Fibroblast of lung (primary cell): ENCODE results near the gene KCNIP1. TPM values are rescaled to one million over a fixed set of nuclear protein-coding genes. Genes with fewer than 3 reads are reported as not detected.
A peak's percentile ranks its signal among the peaks of the same experiment; 100 is the strongest.

Experiments
- DNase-seq, 2 donors: peaks; one replicate each; pipeline versions ENCODE4 v3.0.0 to v3.0.0-alpha.2; 2010; ENCODE audit warnings: low read depth in 2 of 2
- H2AFZ ChIP-seq: 2 replicates; pipeline ENCODE4 v1.5.1; 2012; ENCODE audit warnings: low read length, control low read depth, inconsistent platforms
- H3K27ac ChIP-seq: 2 replicates; pipeline ENCODE4 v1.5.1; 2011; ENCODE audit warnings: low read length, control low read depth; ENCODE audit not compliant: insufficient read depth
- H3K27me3 ChIP-seq: 2 replicates; pipeline ENCODE4 v1.5.1; 2011; ENCODE audit warnings: mild to moderate bottlenecking, low read length; ENCODE audit not compliant: control insufficient read depth, insufficient read depth
- H3K36me3 ChIP-seq: 2 replicates; pipeline ENCODE4 v1.5.1; 2011; ENCODE audit warnings: low read length; ENCODE audit not compliant: control insufficient read depth, insufficient read depth
- H3K4me1 ChIP-seq: 2 replicates; pipeline ENCODE4 v1.5.1; 2011; ENCODE audit warnings: low read length; ENCODE audit not compliant: control insufficient read depth, insufficient read depth; ENCODE audit errors: extremely low read depth
- H3K4me2 ChIP-seq: 2 replicates; pipeline ENCODE4 v1.5.1; 2011; ENCODE audit warnings: low read length, control low read depth; ENCODE audit not compliant: insufficient read depth; ENCODE audit errors: extremely low read depth
- H3K4me3 ChIP-seq, 4 experiments: fragments of 200-600 bp in 1 of 4; sonication (generic) in 1 of 4; replicated peaks in 1 of 4; 2 replicates each; pipeline ENCODE4 v1.5.1; 2011 to 2016; ENCODE audit warnings: low read length in 4 of 4, low read depth in 3 of 4, mild to moderate bottlenecking in 3 of 4, control low read depth in 2 of 4, inconsistent platforms in 1 of 4, mixed read lengths in 1 of 4; ENCODE audit not compliant: insufficient read depth in 1 of 4; ENCODE audit errors: control extremely low read depth in 1 of 4
- H3K79me2 ChIP-seq: 2 replicates; pipeline ENCODE4 v1.5.1; 2012; ENCODE audit warnings: mild to moderate bottlenecking, low read length, inconsistent platforms; ENCODE audit not compliant: control insufficient read depth, insufficient read depth
- H3K9ac ChIP-seq: 2 replicates; pipeline ENCODE4 v1.5.1; 2011; ENCODE audit warnings: mild to moderate bottlenecking, low read length, control low read depth; ENCODE audit not compliant: insufficient read depth
- H3K9me3 ChIP-seq: 2 replicates; pipeline ENCODE4 v1.5.1; 2012; ENCODE audit warnings: low read depth, low read length; ENCODE audit not compliant: control insufficient read depth, insufficient read depth
- H4K20me1 ChIP-seq: 2 replicates; pipeline ENCODE4 v1.5.1; 2011; ENCODE audit warnings: low read length; ENCODE audit not compliant: control insufficient read depth, insufficient read depth; ENCODE audit errors: extremely low read depth
- EZH2 ChIP-seq: IDR thresholded peaks from 2 replicates; pipeline ENCODE4 v1.5.1; 2012; ENCODE audit warnings: low read length, control low read depth, mild to moderate bottlenecking; ENCODE audit errors: missing control alignments
- polyA plus RNA-seq, 2 donors: library from polyadenylated mRNA; depleted of rRNA in 1 of 2; stranded (reverse) in 1 of 2; unstranded in 1 of 2; fragments of >200 nt; gene quantifications; 2 replicates each; pipeline ENCODE4 v1.2.1, GENCODE V29; 2011 to 2012; ENCODE audit warnings: missing spikeins in 1 of 2
- total RNA-seq: library from RNA; depleted of rRNA; stranded (reverse); fragments of >200 nt; gene quantifications from 2 replicates; pipeline ENCODE4 v1.2.1, GENCODE V29; 2014
- TF ChIP-seq, protein P1 (sequence below), 2 donors: IDR thresholded peaks in 1 of 2; conservative IDR thresholded peaks in 1 of 2; 1 replicate in 1 of 2; 2 replicates in 1 of 2; pipeline ENCODE4 v1.5.1; 2011 to 2012; ENCODE audit warnings: low read length in 2 of 2, control low read depth in 1 of 2, inconsistent platforms in 1 of 2, low read depth in 1 of 2, mild to moderate bottlenecking in 1 of 2

Gene KCNIP1
- total and polyA plus RNA-seq, 2 donors (not counting 1 experiment from before 2014, with no cell fraction given) = not detected

DNA sequence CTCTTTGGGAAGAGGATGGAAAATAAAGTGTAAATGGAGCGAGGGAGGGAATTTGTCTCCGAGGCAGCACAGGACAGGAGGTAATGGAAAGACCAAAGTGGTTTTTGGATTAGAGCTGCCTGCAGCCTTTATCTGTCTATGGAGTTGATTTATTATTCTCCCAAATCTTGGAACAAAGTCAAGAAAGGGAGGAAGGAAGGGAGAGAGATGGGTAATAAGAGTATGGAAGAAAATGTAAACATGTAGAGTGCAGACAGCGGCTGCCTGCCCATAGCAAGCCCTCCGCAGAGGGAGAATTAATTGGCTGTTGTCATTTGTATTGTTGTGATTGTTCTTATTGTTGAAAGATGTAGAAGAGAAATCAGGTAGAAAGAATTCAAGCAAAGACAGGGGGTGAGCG lies 15.7 kb downstream of the KCNIP1 start:
- Histone ChIP-seq H3K9me3 (no peaks in the 10 kb centered on the region), H3K79me2 (no peaks in the 10 kb centered on the region), H3K27ac (no peak overlapping the region), H3K4me2 (no peak overlapping the region), H2AFZ (no peak overlapping the region), H3K27me3 (no peaks in the 10 kb centered on the region), H4K20me1 (no peaks in the 10 kb centered on the region), H3K36me3 (no peaks in the 10 kb centered on the region), H3K9ac (no peak overlapping the region), H3K4me3 (no peak overlapping the region), H3K4me1 (no peaks in the 10 kb centered on the region)
- no peak for TF ChIP-seq EZH2
- TF ChIP-seq, protein P1, sequence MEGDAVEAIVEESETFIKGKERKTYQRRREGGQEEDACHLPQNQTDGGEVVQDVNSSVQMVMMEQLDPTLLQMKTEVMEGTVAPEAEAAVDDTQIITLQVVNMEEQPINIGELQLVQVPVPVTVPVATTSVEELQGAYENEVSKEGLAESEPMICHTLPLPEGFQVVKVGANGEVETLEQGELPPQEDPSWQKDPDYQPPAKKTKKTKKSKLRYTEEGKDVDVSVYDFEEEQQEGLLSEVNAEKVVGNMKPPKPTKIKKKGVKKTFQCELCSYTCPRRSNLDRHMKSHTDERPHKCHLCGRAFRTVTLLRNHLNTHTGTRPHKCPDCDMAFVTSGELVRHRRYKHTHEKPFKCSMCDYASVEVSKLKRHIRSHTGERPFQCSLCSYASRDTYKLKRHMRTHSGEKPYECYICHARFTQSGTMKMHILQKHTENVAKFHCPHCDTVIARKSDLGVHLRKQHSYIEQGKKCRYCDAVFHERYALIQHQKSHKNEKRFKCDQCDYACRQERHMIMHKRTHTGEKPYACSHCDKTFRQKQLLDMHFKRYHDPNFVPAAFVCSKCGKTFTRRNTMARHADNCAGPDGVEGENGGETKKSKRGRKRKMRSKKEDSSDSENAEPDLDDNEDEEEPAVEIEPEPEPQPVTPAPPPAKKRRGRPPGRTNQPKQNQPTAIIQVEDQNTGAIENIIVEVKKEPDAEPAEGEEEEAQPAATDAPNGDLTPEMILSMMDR (conservative IDR thresholded peaks at IDR 0.05 in 1 of 2, IDR thresholded peaks at IDR 0.05 in 1 of 2; ENCODE audit: low read depth in 1 of 2, low read length in 2 of 2) = no peak
- DNase-seq = no peak

- no peak overlapping the region for H3K4me3 ChIP-seq
- no peak for TF ChIP-seq EZH2
- TF ChIP-seq, protein P1 (conservative IDR thresholded peaks at IDR 0.05 in 1 of 2, IDR thresholded peaks at IDR 0.05 in 1 of 2; ENCODE audit: low read depth in 1 of 2, low read length in 2 of 2) = no peak
- H3K79me2 ChIP-seq = no peaks in the 10 kb centered on the region
- no peak overlapping the region for H3K9ac ChIP-seq
- H3K4me2 ChIP-seq = no peak overlapping the region
- no peaks in the 10 kb centered on the region for H3K4me1 ChIP-seq
- no peak for DNase-seq
- no peaks in the 10 kb centered on the region for H4K20me1 ChIP-seq
- no peaks in the 10 kb centered on the region for H3K36me3 ChIP-seq
- H3K9me3 ChIP-seq = no peaks in the 10 kb centered on the region
- no peaks in the 10 kb centered on the region for H3K27me3 ChIP-seq
- H2AFZ ChIP-seq = no peak overlapping the region
- no peak overlapping the region for H3K27ac ChIP-seq
These were observed 16.6 kb downstream of the KCNIP1 start for GRCh38 chr5:170520372-170520771.

- Histone ChIP-seq H3K36me3 (no peaks in the 10 kb centered on the region), H3K4me2 (no peak overlapping the region), H3K4me1 (no peaks in the 10 kb centered on the region), H3K4me3 (no peak overlapping the region), H2AFZ (no peak overlapping the region), H3K27me3 (no peaks in the 10 kb centered on the region), H3K27ac (no peak overlapping the region), H3K9ac (no peak overlapping the region), H3K79me2 (no peaks in the 10 kb centered on the region), H4K20me1 (no peaks in the 10 kb centered on the region), H3K9me3 (no peaks in the 10 kb centered on the region)
- DNase-seq = peak in 1 of 2 donors; percentile 79
- no peak for TF ChIP-seq EZH2
- TF ChIP-seq, protein P1 (conservative IDR thresholded peaks at IDR 0.05 in 1 of 2, IDR thresholded peaks at IDR 0.05 in 1 of 2; ENCODE audit: low read depth in 1 of 2, low read length in 2 of 2) = no peak
These were observed 18.7 kb downstream of the KCNIP1 start for GRCh38 chr5:170522211-170523141.
